HCT116 (cell line): ENCODE data around the gene RGS9BP. TPM values are rescaled to one million over a fixed set of nuclear protein-coding genes. Genes with fewer than 3 reads are reported as not detected.

ENCODE experiments used
- ATAC-seq: fragments of 200-7000 bp; cut with Tn5 transposase; 2 replicates; pipeline ENCODE4 v1.9.1; 2020; ENCODE audit warnings: mild to moderate bottlenecking, moderate library complexity
- BruUV-seq: library from RNA; stranded (reverse); fragments of 400-500 nt; replicated peaks from 2 replicates; lab custom pipeline; 2021; lab: Mats Ljungman, UMichigan
- CTCF ChIA-PET: fragments of 300-600 bp; sonication (Branson Sonifier 250); formaldehyde crosslinking; loops from one replicate; lab custom pipeline; 2021; ENCODE audit warnings: antibody characterized with exemption; lab: Charles Lee
- POLR2A ChIA-PET: fragments of 300-600, 350-600 bp; sonication (Branson Sonifier 250); formaldehyde crosslinking; loops from one replicate; lab custom pipeline; 2021; ENCODE audit warnings: antibody characterized with exemption; lab: Charles Lee
- RAD21 ChIA-PET, 2 experiments: fragments of 300-600 bp; sonication (Branson Sonifier 250); formaldehyde crosslinking; loops; one replicate each; lab custom pipeline; 2023; ENCODE audit warnings: low total read pairs in 2 of 2; ENCODE audit not compliant: uncharacterized antibody in 2 of 2, unreplicated experiment in 2 of 2, low non-redundant PET in 1 of 2; lab: Charles Lee
- DNase-seq: peaks from one replicate; pipeline ENCODE4 v3.0.0-alpha.2; 2010; ENCODE audit warnings: low read depth, low spot score
- H2AFZ ChIP-seq: fragments of 200-600 bp; shearing (Covaris generic), sonication (generic); 2 replicates; pipeline ENCODE4 v1.6.1; 2017; ENCODE audit warnings: low read depth, mixed run types, mixed read lengths, antibody characterized with exemption, low read length; ENCODE audit not compliant: poor library complexity, severe bottlenecking
- H3K27ac ChIP-seq: 2 replicates; pipeline ENCODE4 v1.5.1; 2012; ENCODE audit warnings: low read depth, low read length
- H3K27me3 ChIP-seq: fragments of 200-600 bp; sonication (generic); 2 replicates; pipeline ENCODE4 v1.6.1; 2016; ENCODE audit warnings: mixed run types, low read length, mixed read lengths; ENCODE audit not compliant: insufficient read depth
- H3K36me3 ChIP-seq, 2 experiments: fragments of 200-500 bp in 1 of 2; fragments of 200-600 bp in 1 of 2; sonication (Bioruptor generic) in 1 of 2; sonication (generic) in 1 of 2; 2 replicates each; pipeline versions ENCODE4 v1.5.1 to v1.6.1; 2014 to 2016; ENCODE audit warnings: low read length in 2 of 2, inconsistent platforms in 1 of 2, mixed read lengths in 1 of 2, mixed run types in 1 of 2; ENCODE audit not compliant: insufficient read depth in 2 of 2, control insufficient read depth in 1 of 2
- H3K4me1 ChIP-seq, 2 experiments: fragments of 200-600 bp in 1 of 2; sonication (generic) in 1 of 2; 2 replicates each; pipeline versions ENCODE4 v1.5.1 to v1.6.1; 2012 to 2017; ENCODE audit warnings: low read length in 2 of 2, inconsistent platforms in 1 of 2, mild to moderate bottlenecking in 1 of 2, mixed read lengths in 1 of 2, mixed run types in 1 of 2, moderate library complexity in 1 of 2; ENCODE audit not compliant: insufficient read depth in 2 of 2, control insufficient read depth in 1 of 2
- H3K4me2 ChIP-seq: fragments of 200-600 bp; sonication (generic); 2 replicates; pipeline ENCODE4 v1.6.1; 2017; ENCODE audit warnings: mixed run types, low read length, mixed read lengths
- H3K4me3 ChIP-seq, 2 experiments: fragments of 200-600 bp in 1 of 2; sonication (generic) in 1 of 2; replicated peaks in 1 of 2; 2 replicates each; pipeline ENCODE4 v1.5.1; 2011 to 2016; ENCODE audit warnings: low read length in 2 of 2, control low read depth in 1 of 2, low read depth in 1 of 2, mild to moderate bottlenecking in 1 of 2, mixed read lengths in 1 of 2, mixed run types in 1 of 2
- H3K79me2 ChIP-seq: fragments of 200-600 bp; sonication (generic); 2 replicates; pipeline ENCODE4 v1.6.1; 2017; ENCODE audit warnings: mild to moderate bottlenecking, mixed run types, low read length, moderate library complexity, mixed read lengths; ENCODE audit not compliant: insufficient read depth
- H3K9ac ChIP-seq: fragments of 200-600 bp; sonication (generic); 2 replicates; pipeline ENCODE4 v1.6.1; 2016; ENCODE audit warnings: low read length, mixed read lengths
- H3K9me2 ChIP-seq: fragments of 200-600 bp; sonication (generic), shearing (Covaris generic); 2 replicates; pipeline ENCODE4 v1.6.1; 2017; ENCODE audit warnings: mixed run types, mild to moderate bottlenecking, moderate library complexity; ENCODE audit not compliant: insufficient read depth
- H3K9me3 ChIP-seq, 2 experiments: fragments of 200-500 bp in 1 of 2; fragments of 200-600 bp in 1 of 2; sonication (Bioruptor generic) in 1 of 2; sonication (generic) in 1 of 2; 2 replicates each; pipeline ENCODE4 v1.6.1; 2014 to 2017; ENCODE audit warnings: low read length in 2 of 2, mixed read lengths in 2 of 2, inconsistent platforms in 1 of 2, low read depth in 1 of 2, mild to moderate bottlenecking in 1 of 2, mixed run types in 1 of 2, moderate library complexity in 1 of 2; ENCODE audit not compliant: control insufficient read depth in 1 of 2, insufficient read depth in 1 of 2
- H4K20me1 ChIP-seq: fragments of 200-600 bp; sonication (generic), shearing (Covaris generic); 2 replicates; pipeline ENCODE4 v1.6.1; 2017; ENCODE audit warnings: mixed run types, mild to moderate bottlenecking, moderate library complexity; ENCODE audit not compliant: insufficient read depth
- ATF3 ChIP-seq: IDR thresholded peaks from 2 replicates; pipeline ENCODE4 v1.6.1; 2012
- CEBPB ChIP-seq: IDR thresholded peaks from 2 replicates; pipeline ENCODE4 v1.6.1; 2012; ENCODE audit warnings: low read depth
- EZH2phosphoT487 ChIP-seq: fragments of 200-600 bp; IDR thresholded peaks from 2 replicates; pipeline ENCODE4 v1.6.1; 2018; ENCODE audit warnings: antibody characterized with exemption, borderline replicate concordance
- JUND ChIP-seq: IDR thresholded peaks from 2 replicates; pipeline ENCODE4 v1.6.1; 2012
- POLR2A ChIP-seq: IDR thresholded peaks from 2 replicates; pipeline ENCODE4 v1.7.0; 2011; ENCODE audit warnings: borderline replicate concordance; ENCODE audit not compliant: insufficient read depth, insufficient read length; ENCODE audit errors: extremely low read depth
- POLR2AphosphoS5 ChIP-seq: IDR thresholded peaks from 2 replicates; pipeline ENCODE4 v1.6.1; 2011; ENCODE audit warnings: mild to moderate bottlenecking, low read depth, low read length, moderate library complexity
- RAD21 ChIP-seq: IDR thresholded peaks from 2 replicates; pipeline ENCODE4 v1.6.1; 2012; ENCODE audit warnings: low read depth, mild to moderate bottlenecking
- REST ChIP-seq: IDR thresholded peaks from 2 replicates; pipeline ENCODE4 v1.6.1; 2012; ENCODE audit warnings: low read depth
- SIN3A ChIP-seq: IDR thresholded peaks from 2 replicates; pipeline ENCODE4 v1.6.1; 2012; ENCODE audit warnings: low read depth
- SP1 ChIP-seq: IDR thresholded peaks from 2 replicates; pipeline ENCODE4 v1.6.1; 2012; ENCODE audit warnings: low read depth
- SRF ChIP-seq: IDR thresholded peaks from 2 replicates; pipeline ENCODE4 v1.6.1; 2012; ENCODE audit warnings: low read depth
- TCF7L2 ChIP-seq: IDR thresholded peaks from 2 replicates; pipeline ENCODE4 v1.7.0; 2011; ENCODE audit warnings: borderline replicate concordance, inconsistent platforms; ENCODE audit not compliant: insufficient read depth, insufficient read length; ENCODE audit errors: extremely low read depth
- YY1 ChIP-seq: IDR thresholded peaks from 2 replicates; pipeline ENCODE4 v1.6.1; 2011; ENCODE audit warnings: low read length, low read depth, moderate library complexity, mild to moderate bottlenecking; ENCODE audit not compliant: insufficient replicate concordance; ENCODE audit errors: extremely low read depth
- ZBTB33 ChIP-seq: IDR thresholded peaks from 2 replicates; pipeline ENCODE4 v1.6.1; 2011; ENCODE audit warnings: mild to moderate bottlenecking, low read length, moderate library complexity; ENCODE audit not compliant: insufficient replicate concordance; ENCODE audit errors: extremely low read depth
- ZFX ChIP-seq: fragments of 450-650 bp; IDR thresholded peaks from 2 replicates; pipeline ENCODE4 v1.6.1; 2017
- ZNF274 ChIP-seq: fragments of 200-500 bp; sonication (Bioruptor generic); IDR thresholded peaks from 2 replicates; pipeline ENCODE4 v1.6.1; 2014; ENCODE audit warnings: mild to moderate bottlenecking, low read depth, low read length, inconsistent platforms
- intact Hi-C: fragments of 100-400 bp; cut with micrococcal nuclease; formaldehyde crosslinking; loops from 2 replicates; pipeline ENCODE4 v1.10.0; 2022
- total RNA-seq: library from RNA; stranded (reverse); gene quantifications from one replicate; pipeline ENCODE4 v1.2.1, GENCODE V29; 2021; ENCODE audit not compliant: unreplicated experiment

RGS9BP gene
- total RNA-seq, 1 experiment from 2014 or later = 0.54 TPM

DNA sequence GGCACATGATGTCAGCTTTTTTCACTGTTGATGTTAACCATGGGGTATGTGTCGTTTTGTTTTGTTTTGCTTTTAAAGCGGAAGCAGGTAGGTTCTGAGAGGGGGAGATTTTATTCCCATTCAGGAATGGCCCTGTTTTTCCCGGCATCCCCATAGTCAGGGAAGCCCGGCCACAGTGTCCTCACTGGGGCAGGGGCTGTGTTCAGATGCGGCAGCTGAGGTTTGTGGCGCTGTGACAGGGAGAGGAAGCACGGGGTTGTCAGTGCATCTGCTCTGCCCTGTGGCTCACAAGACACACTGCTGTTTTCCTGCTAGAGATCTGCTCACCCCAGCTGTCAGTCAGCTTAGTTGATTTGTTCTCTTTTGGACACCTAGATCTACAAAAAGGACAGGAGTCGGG lies 28.3 kb upstream of the RGS9BP start:
- intact Hi-C loops = no loop called here
- H3K36me3 ChIP-seq = peaks cover 7 to 32% of the 10 kb centered on the region in 2 experiments; a peak in 3 of 4 replicates
- ChIA-PET POLR2A (no interaction called here), RAD21 (no interaction called here)
- no peak overlapping the region for H3K4me2 ChIP-seq
- no peak overlapping the region for H3K27ac ChIP-seq
- BruUV-seq = no TSS peak
- H3K79me2 ChIP-seq = no peaks in the 10 kb centered on the region
- no peaks in the 10 kb centered on the region for H4K20me1 ChIP-seq
- H3K9ac ChIP-seq = no peak overlapping the region
- H3K27me3 ChIP-seq = no peaks in the 10 kb centered on the region
- H3K9me3 ChIP-seq = no peaks in the 10 kb centered on the region
- TF ChIP-seq ATF3 (no peak), JUND (no peak)
- TF ChIP-seq, all 23 proteins: peak for 0
- H2AFZ ChIP-seq = no peak overlapping the region
- ATAC-seq (no peak), DNase-seq (no peak)
- no peaks in the 10 kb centered on the region for H3K4me1 ChIP-seq
- H3K4me3 ChIP-seq = no peak overlapping the region
- H3K9me2 ChIP-seq = no peaks in the 10 kb centered on the region
- CTCF ChIA-PET = no interaction called here

GRCh38 chr19:32649751-32650150 lies 25.9 kb upstream of the RGS9BP start:
- intact Hi-C loops = no loop called here
- H2AFZ ChIP-seq = no peak overlapping the region
- ChIA-PET RAD21 (no interaction called here), CTCF (no interaction called here), POLR2A (no interaction called here)
- no peak for ATAC-seq
- no peak for TF ChIP-seq EZH2phosphoT487
- no peak for TF ChIP-seq YY1
- no peak for TF ChIP-seq ZBTB33
- TF ChIP-seq SIN3A = no peak
- no peak for TF ChIP-seq JUND
- TF ChIP-seq RAD21 = no peak
- TF ChIP-seq REST = no peak
- TF ChIP-seq ZFX = no peak
- no peak for TF ChIP-seq TCF7L2
- TF ChIP-seq ZNF274 = no peak
- no peak for TF ChIP-seq SRF
- TF ChIP-seq POLR2AphosphoS5 = no peak
- no peak for TF ChIP-seq CEBPB
- TF ChIP-seq SP1 = no peak
- no peak for TF ChIP-seq POLR2A
- H3K9me2 ChIP-seq = no peaks in the 10 kb centered on the region
- no TSS peak for BruUV-seq
- DNase-seq = no peak
- H3K79me2 ChIP-seq = peaks cover 12% of the 10 kb centered on the region; the same call in 1 of the 2 replicates
- no peaks in the 10 kb centered on the region for H4K20me1 ChIP-seq
- no peak overlapping the region for H3K9ac ChIP-seq
- no peak overlapping the region for H3K4me3 ChIP-seq
- H3K4me2 ChIP-seq = no peak overlapping the region
- no peak overlapping the region for H3K27ac ChIP-seq
- no peaks in the 10 kb centered on the region for H3K27me3 ChIP-seq
- H3K36me3 ChIP-seq = peaks cover 3 to 18% of the 10 kb centered on the region in 2 experiments; a peak in 3 of 4 replicates
- H3K9me3 ChIP-seq = no peaks in the 10 kb centered on the region
- peaks cover 3 to 6% of the 10 kb centered on the region in 2 experiments; a peak in 3 of 4 replicates for H3K4me1 ChIP-seq
